Measurements from ENCODE around the gene NPHP4.

NPHP4 gene

DNA sequence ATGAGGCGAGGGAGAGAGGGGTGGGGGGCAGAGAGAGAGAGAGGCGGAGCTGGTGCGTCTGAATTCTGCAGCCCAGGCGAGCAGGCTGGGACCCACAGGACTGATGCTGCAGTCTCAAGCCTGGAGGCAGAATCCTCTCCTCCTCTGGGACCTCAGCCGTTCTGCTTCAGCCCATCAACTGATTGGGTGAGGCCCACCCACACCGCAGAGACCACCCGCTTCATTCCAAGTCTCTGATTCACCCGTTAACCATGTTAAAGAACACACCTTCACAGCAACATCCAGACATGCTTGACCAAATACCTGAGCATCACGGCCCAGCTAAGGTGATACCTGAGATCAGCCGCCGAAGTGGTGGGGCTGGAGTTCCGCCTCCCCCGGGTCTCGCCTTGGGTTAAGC is 147.8 kb downstream of the NPHP4 start:
- no peak for DNase-seq

DNA sequence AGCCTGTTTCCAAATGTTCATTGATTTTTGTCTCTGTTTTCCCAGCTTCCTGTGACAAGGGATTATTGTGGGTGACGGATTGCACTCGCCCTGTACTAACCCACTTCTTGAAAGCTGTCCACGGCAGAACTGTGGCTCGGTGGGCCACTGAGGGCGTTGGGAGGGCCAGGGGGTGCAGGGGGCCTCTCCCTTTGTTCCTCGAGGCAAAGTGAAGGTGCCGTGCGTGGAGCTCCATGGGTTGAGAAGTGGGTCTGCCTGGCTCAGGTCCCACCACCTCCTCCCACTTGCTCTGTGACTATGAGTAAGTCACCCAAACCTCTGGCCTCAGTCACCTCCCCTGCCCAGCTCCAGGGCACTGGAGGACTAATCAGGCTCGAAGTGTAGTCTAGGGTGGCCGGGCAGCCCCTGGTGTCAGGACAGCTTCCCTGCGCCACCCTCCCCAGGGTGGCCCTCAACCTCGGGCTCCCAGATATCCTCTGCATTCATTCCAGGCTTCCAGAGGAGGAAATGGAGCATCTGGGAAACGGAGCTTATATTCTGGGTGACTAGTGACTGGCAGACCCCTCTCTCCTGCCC is 148.6 kb downstream of the NPHP4 start:
- no peak for DNase-seq

DNA sequence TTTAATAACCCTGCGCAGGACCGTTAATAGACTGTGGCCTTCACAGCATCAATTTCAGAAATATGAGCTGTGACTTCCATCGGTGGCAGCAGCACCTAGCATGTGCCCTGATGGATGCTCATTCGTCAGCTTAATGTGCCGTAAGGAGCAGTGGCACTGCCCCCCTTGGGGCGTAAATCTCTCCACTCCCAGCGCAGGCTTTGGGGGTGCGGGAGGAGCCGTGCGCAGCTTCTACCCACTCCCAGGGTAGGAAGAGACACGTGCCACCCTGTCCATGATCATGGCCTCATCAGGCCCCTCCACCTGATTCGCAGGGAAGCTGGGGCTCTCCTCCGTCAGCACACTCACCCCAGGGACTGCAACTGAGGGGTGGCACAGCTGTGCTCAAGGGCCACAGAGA is 149.5 kb downstream of the NPHP4 start:
- DNase-seq: no peak

DNA sequence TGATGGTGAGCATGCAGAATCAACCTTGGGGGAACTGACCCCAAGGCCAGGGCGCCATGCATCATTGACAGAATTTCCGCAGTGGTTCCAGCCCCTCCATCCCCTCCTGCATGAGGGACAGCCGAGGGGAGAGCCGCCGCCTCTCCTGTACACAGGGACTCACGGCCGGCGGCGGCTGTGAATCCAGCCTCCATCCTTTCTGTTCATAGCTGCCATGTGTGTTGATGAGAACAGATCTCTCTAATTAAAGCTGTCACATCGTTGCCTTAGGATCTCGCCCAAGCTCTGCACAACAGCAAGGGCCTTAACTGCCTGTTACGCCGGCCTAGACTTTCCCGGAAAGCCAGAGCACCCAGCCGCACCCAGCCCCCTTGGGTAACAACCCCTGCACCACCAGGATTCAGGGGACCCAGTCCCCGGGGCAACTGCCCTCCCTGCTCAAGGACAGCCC is 151.6 kb downstream of the NPHP4 start:
- no peak for DNase-seq

DNA sequence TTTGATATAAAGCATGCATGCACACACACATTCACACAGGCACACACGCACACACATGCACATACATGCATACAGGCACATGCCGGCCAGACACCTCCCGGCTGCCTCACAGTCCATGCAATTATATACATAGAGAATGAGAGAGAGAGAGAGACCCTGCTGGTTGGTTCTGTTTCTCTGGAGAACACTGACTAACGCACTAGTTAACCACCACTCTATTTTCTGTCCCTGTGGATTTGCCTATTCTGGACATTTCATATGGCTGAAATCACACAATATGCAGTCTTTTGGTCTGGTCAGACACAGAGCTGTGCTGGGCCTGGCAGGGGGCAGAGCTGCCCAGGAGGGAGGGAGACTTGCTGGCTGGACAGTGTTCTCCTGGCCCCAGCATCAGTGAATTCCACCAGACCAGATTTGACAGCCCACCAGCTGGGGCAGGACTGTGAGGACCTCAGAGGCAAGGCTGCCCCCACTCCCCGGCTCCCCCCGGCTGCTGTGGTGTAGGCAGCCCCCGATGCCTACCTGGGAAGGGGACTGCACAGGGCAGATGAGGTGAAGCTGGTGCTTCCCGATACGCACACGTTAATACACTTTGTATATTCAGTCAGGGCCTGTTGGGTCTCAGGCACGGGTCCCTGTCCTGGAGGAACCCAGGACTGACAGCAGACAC is 152.2 kb downstream of the NPHP4 start:
- no peak for DNase-seq

DNA sequence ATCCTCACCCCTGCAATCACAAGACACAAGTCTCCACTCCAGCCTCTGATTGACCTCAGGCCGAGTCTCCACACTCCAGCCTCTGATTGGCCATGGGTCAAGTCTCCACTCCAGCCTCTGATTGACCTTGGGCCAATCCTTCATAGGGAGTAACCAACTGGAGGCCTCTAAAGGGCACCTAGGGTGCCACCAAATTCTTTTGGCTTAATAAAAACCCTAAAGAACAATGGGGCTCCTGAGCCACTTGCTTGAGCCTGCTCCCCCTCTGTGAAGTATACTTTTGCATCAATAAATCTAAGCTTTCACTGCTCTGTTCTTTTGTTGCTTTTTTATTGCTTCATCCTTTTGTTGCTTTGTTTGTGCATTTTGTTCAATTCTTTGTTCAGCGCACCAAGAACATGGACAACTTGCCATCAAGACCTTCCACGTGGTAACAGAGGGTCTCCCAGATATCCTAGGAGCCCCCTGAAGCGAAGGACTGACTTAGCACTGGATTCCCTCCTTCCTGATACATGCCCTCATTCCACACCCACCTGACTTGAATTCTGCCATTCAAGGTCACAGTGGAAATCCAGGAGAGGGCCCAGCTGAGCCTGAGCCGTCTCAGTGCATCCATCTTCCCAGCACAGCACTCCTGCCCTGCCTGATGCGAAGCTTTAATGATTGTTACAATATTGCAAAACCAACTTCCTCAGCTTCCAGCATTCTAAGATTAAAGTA is 152.9 kb downstream of the NPHP4 start:
- no peak for DNase-seq

DNA sequence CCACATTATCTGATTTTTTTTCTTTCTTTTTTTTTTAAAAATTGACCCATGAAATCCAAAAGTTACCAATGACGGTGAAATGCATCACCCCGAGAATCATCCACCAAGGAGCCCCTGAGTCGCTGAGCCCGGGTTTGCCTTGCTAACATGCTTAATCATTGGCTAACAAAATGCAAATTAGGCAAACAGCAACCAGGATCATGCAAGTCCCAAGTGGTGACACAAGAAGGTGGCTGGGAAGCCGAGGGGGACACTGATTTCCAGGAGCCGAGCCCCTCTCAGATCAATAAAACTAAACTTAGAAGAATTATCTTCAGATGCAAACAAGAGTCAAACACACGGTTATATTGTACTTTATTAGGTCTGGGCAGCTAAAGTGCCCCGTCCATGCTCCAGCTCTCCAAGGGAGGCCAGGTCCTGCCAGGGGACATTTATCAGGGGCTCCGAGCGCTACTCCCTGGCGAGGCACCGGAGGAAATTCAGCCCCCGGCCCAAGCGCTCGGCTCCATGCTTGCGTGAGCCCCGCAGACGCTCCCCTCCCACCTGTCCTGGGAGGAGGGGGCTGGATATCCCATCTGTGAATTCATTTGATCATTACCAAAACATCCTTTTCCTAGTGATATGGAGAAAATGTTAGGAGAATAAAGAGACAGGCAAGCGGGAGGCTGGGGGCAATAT is 154.1 kb downstream of the NPHP4 start:
- DNase-seq: no peak

DNA sequence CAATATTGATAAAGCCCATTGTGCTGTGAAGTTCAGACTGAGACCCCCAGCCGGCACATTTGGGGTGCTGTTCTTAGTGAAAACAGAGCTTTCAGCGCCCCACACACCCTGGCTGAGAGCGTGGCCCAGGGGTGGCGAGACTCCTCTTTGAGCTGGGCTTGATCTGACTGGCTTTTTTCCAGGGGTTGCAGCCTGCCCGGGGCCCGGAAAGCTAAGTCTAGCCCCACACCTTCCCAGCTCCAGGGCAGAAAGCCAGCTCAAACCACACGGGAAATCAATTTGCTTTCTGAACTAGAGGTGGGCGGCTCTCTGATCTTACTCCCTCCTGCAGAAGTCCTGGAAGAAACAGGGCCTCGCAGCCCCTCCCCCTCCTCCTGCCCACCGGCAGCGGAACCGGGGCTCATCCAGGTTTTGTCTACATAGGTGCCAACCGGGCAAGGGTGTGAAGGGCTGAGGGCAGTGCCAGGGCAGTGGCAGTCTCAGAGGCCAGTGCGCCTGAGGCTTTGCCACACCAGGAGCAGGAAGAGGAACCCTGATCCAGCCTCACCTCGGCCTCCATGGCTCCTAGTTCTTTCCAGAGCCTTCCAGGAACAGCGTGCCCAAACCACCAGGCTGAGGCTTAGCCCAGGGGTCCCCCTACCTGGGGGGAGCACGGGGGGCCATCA is 155.3 kb downstream of the NPHP4 start:
- DNase-seq: no peak

DNA sequence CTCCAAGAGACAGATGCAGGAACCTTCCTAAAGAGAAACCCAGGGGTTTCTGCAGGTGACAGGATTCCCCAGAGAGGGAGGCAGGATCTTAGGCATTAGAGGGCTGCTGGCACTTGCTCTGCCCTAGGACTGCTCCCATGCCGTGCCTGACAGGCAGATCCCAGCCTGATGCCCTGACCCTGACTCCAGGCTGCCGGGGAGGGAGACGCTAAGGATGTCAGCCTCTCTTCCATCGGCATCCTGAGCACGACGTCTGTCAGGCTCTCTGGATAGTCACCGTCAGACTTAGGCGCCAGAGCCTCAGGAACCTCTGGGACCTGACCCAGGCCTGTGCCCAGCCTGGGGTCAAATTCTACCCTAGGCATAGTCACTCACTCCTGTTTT is 157.1 kb downstream of the NPHP4 start:
- no peak for DNase-seq

DNA sequence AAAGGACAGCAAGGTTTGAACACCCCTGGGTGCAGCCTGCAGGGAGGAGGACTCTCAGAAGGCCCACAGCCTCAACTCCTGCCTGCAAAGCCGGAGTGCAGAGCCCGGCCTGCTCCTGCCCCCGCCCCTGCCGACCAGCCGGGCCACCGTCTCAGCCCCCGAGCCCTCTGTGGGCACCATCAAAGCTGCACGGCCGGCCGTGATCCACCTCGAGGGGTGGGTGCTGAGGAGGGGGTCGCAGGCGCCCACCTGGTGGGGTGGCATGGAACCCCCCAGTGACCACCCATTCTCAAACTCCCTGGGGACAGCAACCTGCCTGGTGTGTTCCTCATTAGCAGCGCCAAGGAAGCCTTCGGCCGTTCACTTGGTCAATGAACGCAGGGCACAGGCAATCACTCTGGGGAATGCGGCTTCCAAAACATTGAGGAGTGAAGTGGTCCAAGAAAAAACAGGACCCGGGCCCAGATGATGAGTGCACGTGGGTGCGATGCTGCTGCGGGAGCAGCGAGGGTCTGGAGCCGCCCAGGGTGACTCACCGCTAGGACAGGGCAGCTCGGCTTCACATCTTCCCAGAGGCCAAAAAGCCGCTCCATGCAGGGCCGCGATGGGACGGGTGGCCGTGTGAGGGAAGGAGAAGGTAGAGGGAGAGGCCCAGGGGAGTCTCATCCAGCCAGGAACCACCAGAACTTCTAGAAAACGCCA is 157.6 kb downstream of the NPHP4 start:
- DNase-seq: no peak

DNA sequence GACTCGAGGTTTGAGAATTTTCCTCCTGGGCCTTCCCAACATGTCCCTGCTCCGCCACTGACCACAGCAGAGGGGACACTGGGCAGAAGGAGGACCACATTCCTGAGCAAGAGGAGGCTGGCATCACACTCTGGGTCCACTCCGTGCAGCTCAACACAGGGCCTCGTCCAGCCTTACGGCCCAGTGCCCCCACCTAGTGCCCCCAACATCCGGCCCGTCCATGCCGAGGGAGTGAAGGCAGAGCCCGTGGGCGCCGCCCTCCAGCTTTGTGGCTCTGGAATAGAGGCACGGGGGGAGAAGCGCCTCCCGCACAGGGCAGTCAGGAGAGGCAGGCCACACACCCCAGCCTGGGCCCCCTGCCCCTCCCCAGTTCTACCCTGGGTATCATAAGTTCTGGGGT is 158.3 kb downstream of the NPHP4 start:
- DNase-seq: no peak

DNA sequence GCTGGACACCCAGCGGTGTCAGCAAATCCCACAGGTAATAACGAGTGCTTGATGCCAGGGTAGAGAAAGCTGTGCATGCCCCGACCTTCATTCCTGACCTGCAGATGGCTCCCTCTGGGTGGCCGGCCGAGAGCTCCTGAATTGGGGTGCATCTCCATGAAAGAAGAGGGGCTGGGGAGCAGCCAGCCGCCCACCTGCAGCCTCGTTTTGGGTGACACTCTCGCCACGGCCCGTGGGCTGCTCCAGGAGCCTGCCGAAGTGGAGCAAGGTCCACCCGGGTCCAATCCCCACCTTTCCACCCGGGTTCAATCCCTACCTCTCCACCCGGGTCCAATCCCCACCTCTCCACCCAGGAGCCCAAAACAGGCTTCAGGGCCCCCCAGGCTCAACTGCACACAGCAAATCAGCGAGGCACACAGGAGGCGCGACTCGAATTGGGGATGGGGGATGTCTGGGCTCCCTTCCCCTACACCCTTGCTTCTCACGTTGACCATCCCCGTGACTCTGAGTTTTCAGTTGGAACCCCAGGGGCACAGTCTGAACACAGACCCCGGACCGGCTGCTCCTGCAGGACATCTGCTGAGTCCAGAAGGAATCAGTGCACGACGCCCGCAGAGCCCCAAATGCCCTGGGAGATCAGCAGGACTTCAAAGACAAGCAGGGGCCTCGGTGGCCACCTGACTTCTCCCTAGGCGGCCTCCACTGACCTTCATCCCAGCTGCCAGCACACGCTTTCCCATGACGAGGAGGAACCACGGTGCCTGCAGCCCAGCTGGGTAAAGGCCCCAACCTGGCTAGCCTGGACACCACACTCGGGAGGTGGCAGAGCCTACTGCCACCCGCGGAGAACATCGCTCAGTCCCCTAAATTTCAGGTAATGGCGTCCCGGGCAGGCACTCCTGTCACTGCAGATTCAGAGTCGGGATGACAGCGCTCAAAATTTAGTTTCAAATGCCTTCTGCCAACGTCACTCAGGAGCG is 159.0 kb downstream of the NPHP4 start:
- no peak for DNase-seq

DNA sequence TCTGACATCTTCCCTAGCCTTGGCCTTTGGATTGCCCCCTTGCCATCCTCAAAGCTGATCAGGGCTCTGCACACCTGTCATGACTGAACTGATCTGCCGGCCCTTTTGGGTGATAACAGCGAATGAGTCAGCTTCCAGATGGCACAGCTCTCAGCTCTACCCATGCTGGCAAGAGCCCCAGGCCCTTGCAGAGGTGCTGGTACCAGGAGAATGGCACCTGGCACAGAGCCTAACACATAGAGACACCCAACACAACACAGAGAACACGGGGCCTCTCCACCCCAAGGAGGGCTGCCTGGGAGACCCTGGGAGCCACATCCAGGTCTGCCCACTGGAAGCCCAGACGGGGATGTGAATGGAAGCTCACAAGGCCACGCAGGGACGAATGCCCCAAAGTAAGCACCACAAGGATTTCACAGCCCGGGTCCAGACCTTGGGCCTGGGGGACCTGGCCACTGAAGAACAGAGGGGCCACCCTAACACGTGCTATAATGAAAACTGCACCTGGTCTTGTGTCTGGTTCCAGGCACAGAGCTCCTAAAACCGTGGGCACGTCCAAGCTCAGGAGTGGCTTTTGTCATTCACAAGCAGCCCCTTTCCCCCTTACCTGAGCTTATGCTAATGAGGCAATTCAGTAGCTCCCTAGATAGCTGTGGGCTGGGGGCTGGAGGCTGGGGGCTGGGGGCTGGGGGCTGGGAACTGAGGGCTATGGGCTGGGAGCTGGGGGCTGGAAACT is 160.5 kb downstream of the NPHP4 start:
- no peak for DNase-seq

DNA sequence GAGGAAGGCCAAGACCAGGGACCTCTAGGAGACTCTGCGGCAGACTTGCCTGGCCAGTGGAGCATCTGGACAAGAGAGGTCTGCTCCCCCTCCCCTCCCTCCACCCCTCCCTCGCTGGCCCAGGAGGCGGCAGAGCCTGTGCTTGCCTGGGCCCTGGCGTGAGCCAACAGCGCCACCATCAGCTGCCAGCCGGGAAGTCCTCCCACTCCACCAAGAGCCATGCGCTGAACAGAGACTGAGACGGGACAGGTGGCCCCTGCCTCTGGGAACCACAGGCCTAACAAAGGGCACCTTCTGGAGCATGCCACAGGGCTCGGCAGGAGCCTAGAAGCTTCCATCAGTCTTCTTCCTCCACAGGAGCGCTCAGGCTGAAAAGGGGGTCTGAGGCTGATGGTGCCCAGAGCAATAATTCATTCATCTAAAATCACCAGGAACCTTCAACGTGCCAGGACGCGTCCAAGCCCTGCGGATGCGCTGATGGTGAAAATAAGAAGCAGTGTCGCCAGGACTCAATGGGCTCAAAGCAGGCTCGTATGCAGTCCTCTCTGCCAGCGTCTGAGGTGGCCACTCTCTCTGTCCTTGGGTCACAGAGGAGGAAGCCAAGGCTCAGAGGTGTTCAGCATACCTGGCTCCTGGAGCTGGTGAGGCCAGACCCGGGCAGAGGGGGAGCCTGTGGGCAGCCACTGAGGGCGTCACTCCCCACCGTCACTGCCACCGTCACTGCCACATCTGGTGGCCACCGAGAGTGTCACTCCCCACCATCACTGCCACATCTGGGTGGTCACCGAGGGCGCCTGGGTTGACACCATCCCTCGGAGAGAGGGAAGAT is 161.2 kb downstream of the NPHP4 start:
- no peak for DNase-seq

DNA sequence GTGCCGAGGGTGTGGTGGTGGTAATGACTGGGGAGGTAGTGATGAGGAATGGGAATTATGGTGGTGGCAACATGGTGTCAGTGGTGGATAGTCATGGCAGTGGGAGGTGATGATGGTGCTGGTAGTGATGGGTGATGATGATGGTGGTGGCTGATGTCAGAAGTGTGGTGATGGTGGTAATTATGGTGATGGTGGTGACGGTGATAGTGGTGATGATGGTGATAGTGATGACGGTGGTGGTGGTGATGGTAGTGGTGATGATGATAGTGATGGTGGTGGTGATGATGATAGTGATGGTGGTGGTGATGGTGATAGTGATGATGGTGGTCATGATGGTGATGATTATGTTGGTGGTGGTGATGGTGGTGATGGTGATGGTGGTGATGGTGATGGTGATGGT is 162.8 kb downstream of the NPHP4 start:
- DNase-seq: no peak

DNA sequence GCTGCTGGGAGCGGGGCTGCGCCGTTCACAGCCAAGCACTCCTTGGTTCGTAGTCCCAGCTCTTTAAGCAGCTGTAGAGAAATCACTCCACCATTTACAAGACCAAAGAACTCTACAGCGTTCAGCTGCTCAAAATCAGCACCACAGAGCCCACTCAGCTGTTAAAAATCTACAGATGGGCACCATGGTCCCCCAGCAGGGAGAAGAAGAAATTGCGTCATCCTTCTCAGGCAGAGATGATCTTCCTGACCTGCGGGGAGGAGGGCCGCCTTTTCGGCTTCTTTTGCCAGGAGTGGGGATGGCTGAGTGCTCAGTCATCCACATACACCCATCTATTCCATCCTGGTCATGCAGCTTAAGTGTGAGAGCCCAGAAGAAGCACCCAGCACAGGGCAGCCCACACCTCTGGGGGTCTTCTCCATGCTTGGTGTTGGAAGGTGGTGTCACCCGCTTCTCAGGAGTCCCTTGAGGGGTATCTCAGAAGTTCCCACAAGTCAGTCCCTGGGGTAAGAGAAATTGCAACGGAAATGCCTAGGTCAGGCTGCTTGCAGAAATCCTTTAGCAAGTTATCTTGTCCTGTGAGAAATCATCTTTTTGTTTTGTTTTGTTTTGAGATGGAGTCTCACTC is 163.8 kb downstream of the NPHP4 start:
- no peak for DNase-seq

DNA sequence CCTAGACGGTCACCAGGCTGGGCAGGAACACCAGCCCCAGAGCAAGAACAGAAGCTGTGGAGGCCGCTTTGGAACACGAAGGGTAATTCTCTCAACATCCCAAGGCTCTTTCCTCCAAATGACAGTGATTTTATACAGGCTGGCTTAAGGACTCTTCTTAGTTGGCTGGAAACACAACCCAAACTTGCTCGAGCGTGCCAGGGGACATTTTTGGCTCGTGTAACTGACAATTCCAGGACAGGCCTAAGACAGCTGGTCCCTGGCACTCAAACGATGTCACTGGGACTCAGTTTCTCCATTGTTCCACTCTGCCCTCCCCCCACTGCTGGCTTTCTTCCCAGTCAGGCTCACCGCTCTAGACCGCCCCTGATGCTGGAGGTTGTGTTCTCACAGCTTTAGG is 164.7 kb downstream of the NPHP4 start:
- no peak for DNase-seq

DNA sequence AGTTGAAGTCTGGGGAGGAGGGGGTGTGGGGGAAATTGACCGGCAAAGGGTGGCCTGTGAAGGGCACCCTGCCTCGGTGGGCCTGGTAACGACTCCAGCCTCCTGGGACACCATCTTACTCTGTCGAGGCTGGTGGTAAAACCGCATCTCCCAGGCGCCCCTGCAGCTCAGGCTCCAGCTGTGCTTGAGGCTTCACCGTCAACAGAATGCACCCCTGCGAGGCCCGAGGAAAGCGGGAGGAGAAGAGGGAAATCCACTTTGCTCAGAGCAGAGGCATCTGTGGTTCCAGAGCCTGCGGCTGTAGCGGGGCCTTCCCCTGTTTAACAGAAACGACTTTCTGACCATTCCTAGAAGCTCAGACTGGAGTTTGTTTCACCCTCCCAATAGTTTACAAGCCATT is 165.6 kb downstream of the NPHP4 start:
- no peak for DNase-seq

DNA sequence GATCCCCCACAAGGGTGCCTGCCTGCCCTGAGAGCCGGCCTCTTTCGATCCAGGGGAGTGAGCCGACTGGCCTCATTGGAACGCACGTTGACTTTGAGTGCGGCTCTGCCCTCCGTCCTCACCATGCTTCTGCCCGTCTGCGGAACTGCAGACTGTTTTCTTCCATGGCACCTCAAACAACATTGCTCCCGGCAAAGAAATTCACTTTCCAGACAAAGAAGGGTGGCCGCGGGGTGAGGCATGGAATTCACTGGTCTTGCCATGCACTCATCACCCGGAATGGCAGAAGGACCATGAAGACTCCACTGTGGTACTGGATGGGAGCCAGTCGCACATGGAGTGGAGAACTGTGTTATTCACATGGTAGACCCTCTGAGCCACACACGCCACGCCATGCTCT is 169.5 kb downstream of the NPHP4 start:
- DNase-seq: no peak

Data from stimulated activated CD4-positive, alpha-beta T cell treated with anti-CD3 and anti-CD28 coated beads, Interleukin-2, amount 100 ng/mL, for 48 hours (primary cell).